ENCODE data around the gene WIPF3.

WIPF3 gene
- long read RNA-seq, result 0 reads

GRCh38 chr7:29806208-29806994, at the start of gene WIPF3:
Gene WIPF3 (plus strand): TSS chr7:29806508. CDS start chr7:29834725, 28,217 bp downstream.
- H3K27me3 ChIP-seq (ENCODE audit: insufficient read depth, poor library complexity, severe bottlenecking), result peaks cover 51% of the 10 kb centered on the region

GRCh38 chr7:29763266-29763665, 43.0 kb upstream of the WIPF3 start:
- peaks cover 15% of the 10 kb centered on the region for H3K27me3 ChIP-seq (ENCODE audit: insufficient read depth, poor library complexity, severe bottlenecking)
- no peak overlapping the region for H3K27ac ChIP-seq (replicated peaks)
- TF ChIP-seq POLR2AphosphoS5 (IDR thresholded peaks at IDR 0.05; ENCODE audit: low read depth) (no peak), REST (IDR thresholded peaks at IDR 0.05; ENCODE audit: insufficient replicate concordance, low read depth) (no peak), SPI1 (IDR thresholded peaks at IDR 0.05; ENCODE audit: borderline replicate concordance, low read depth) (no peak), GABPA (IDR thresholded peaks at IDR 0.05; ENCODE audit: low read depth) (no peak)
- TF ChIP-seq, protein P1, sequence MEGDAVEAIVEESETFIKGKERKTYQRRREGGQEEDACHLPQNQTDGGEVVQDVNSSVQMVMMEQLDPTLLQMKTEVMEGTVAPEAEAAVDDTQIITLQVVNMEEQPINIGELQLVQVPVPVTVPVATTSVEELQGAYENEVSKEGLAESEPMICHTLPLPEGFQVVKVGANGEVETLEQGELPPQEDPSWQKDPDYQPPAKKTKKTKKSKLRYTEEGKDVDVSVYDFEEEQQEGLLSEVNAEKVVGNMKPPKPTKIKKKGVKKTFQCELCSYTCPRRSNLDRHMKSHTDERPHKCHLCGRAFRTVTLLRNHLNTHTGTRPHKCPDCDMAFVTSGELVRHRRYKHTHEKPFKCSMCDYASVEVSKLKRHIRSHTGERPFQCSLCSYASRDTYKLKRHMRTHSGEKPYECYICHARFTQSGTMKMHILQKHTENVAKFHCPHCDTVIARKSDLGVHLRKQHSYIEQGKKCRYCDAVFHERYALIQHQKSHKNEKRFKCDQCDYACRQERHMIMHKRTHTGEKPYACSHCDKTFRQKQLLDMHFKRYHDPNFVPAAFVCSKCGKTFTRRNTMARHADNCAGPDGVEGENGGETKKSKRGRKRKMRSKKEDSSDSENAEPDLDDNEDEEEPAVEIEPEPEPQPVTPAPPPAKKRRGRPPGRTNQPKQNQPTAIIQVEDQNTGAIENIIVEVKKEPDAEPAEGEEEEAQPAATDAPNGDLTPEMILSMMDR (IDR thresholded peaks at IDR 0.05; ENCODE audit: insufficient read depth, low read length), result no peak
- H3K4me3 ChIP-seq (replicated peaks; ENCODE audit: insufficient read depth, low read length), result no peak overlapping the region
- no peak for DNase-seq (ENCODE audit: low read depth in 1 of 2, low spot score in 1 of 2)

More at GRCh38 chr7:29806208-29806994, at the start of gene WIPF3:
- no peak within 1 kb of the TSS for H3K27ac ChIP-seq (replicated peaks)
- TF ChIP-seq POLR2AphosphoS5 (IDR thresholded peaks at IDR 0.05; ENCODE audit: low read depth) (no peak), REST (IDR thresholded peaks at IDR 0.05; ENCODE audit: insufficient replicate concordance, low read depth) (no peak), SPI1 (IDR thresholded peaks at IDR 0.05; ENCODE audit: borderline replicate concordance, low read depth) (no peak)
- TF ChIP-seq, protein P1 (IDR thresholded peaks at IDR 0.05; ENCODE audit: insufficient read depth, low read length), result no peak
- H3K4me3 ChIP-seq (replicated peaks; ENCODE audit: insufficient read depth, low read length), result peak within 1 kb of the TSS; percentile 9; the same call in 1 of the 2 replicates
- DNase-seq (ENCODE audit: low read depth in 1 of 2, low spot score in 1 of 2), result no peak

GRCh38 chr7:29764227-29764626, 42.1 kb upstream of the WIPF3 start:
- no peak overlapping the region for H3K4me3 ChIP-seq (replicated peaks; ENCODE audit: insufficient read depth, low read length)
- H3K27ac ChIP-seq (replicated peaks), result no peak overlapping the region
- H3K27me3 ChIP-seq (ENCODE audit: insufficient read depth, poor library complexity, severe bottlenecking), result peaks cover 15% of the 10 kb centered on the region
- DNase-seq (ENCODE audit: low read depth in 1 of 2, low spot score in 1 of 2), result no peak
- no peak for TF ChIP-seq POLR2AphosphoS5 (IDR thresholded peaks at IDR 0.05; ENCODE audit: low read depth)
- TF ChIP-seq REST (IDR thresholded peaks at IDR 0.05; ENCODE audit: insufficient replicate concordance, low read depth), result no peak
- no peak for TF ChIP-seq GABPA (IDR thresholded peaks at IDR 0.05; ENCODE audit: low read depth)
- TF ChIP-seq, protein P1 (IDR thresholded peaks at IDR 0.05; ENCODE audit: insufficient read depth, low read length), result no peak
- TF ChIP-seq SPI1 (IDR thresholded peaks at IDR 0.05; ENCODE audit: borderline replicate concordance, low read depth), result no peak

Data from HL-60 (cell line).